Stimulated activated CD8-positive, alpha-beta memory T cell treated with anti-CD3 and anti-CD28 coated beads, Interleukin-7, amount 100 ng/mL, for 1 hour (primary cell): ENCODE measurements around the gene CERS6.
"Not testable (repeated sequence)": the region's sequence is repeated elsewhere in the genome, so short reads cannot be mapped to it uniquely, and the experiment has no call there.

Source experiments
- DNase-seq, 2 donors: peaks; one replicate each; pipeline ENCODE4 v3.0.0-alpha.2; 2020; ENCODE audit warnings: low read depth in 2 of 2

CERS6 gene

GRCh38 chr2:168773128-168773527 is 317.1 kb downstream of the CERS6 start:
- DNase-seq = no peak

- DNase-seq = no peak
These were observed 317.8 kb downstream of the CERS6 start for GRCh38 chr2:168773719-168774521.

GRCh38 chr2:168775837-168776236 is 319.8 kb downstream of the CERS6 start:
- no peak for DNase-seq

GRCh38 chr2:168780669-168781071 is 324.6 kb downstream of the CERS6 start:
- no peak for DNase-seq

- DNase-seq = no peak
These were observed 325.2 kb downstream of the CERS6 start for GRCh38 chr2:168781191-168781817.

- DNase-seq = no peak
These were observed 326.2 kb downstream of the CERS6 start for GRCh38 chr2:168782271-168782670.

- DNase-seq = no peak
These were observed 328.9 kb downstream of the CERS6 start for GRCh38 chr2:168784993-168785392.

- DNase-seq = no peak
These were observed 331.2 kb downstream of the CERS6 start for GRCh38 chr2:168787098-168787781.

GRCh38 chr2:168787782-168788376 is 331.8 kb downstream of the CERS6 start:
- no peak for DNase-seq

- no peak for DNase-seq
These were observed 333.7 kb downstream of the CERS6 start for GRCh38 chr2:168789776-168790175.

GRCh38 chr2:168790226-168790902 is 334.3 kb downstream of the CERS6 start:
- no peak for DNase-seq

- not testable (repeated sequence) for DNase-seq
These were observed 335.1 kb downstream of the CERS6 start for GRCh38 chr2:168791140-168791539.

GRCh38 chr2:168793596-168793995 is 337.5 kb downstream of the CERS6 start:
- DNase-seq = no peak

GRCh38 chr2:168794968-168795367 is 338.9 kb downstream of the CERS6 start:
- no peak for DNase-seq

GRCh38 chr2:168796090-168796577 is 340.1 kb downstream of the CERS6 start:
- DNase-seq = no peak

- DNase-seq = no peak
These were observed 340.7 kb downstream of the CERS6 start for GRCh38 chr2:168796583-168797285.

GRCh38 chr2:168797286-168797655 is 341.2 kb downstream of the CERS6 start:
- DNase-seq = no peak

GRCh38 chr2:168798076-168798887 is 342.2 kb downstream of the CERS6 start:
- no peak for DNase-seq

- DNase-seq = no peak
These were observed 342.9 kb downstream of the CERS6 start for GRCh38 chr2:168798888-168799410.

GRCh38 chr2:168801471-168801870 is 345.4 kb downstream of the CERS6 start:
- no peak for DNase-seq
